Activated T-helper 2 cell treated with anti-CD3 and anti-CD28 coated beads, Interferon-gamma antibody, Interleukin-2, Interleukin-4, amounts not matched to agents 10 μg/mL and 5 μg/mL and 100 μg/mL, durations not matched to agents 14 hours and 24 hours and 36 hours (primary cell): ENCODE data around the gene FAM114A2. TPM values are rescaled to one million over a fixed set of nuclear protein-coding genes. Genes with fewer than 3 reads are reported as not detected.
"Not testable (repeated sequence)": the region's sequence is repeated elsewhere in the genome, so short reads cannot be mapped to it uniquely, and the experiment has no call there.

Experiments used
- DNase-seq: peaks from one replicate; pipeline ENCODE4 v3.0.0; 2021; ENCODE audit warnings: low spot score
- H3K27ac Mint-ChIP-seq: one replicate; pipeline ENCODE4 v1.8.0; 2021; ENCODE audit warnings: mixed read lengths
- H3K27me3 Mint-ChIP-seq: one replicate; pipeline ENCODE4 v1.8.0; 2021; ENCODE audit warnings: low read depth, mixed read lengths
- H3K36me3 Mint-ChIP-seq: one replicate; pipeline ENCODE4 v1.8.0; 2021; ENCODE audit warnings: low read depth, mixed read lengths
- H3K4me1 Mint-ChIP-seq: one replicate; pipeline ENCODE4 v1.8.0; 2021; ENCODE audit warnings: low read depth, mixed read lengths
- H3K4me3 Mint-ChIP-seq: one replicate; pipeline ENCODE4 v1.8.0; 2021; ENCODE audit warnings: low read depth, mild to moderate bottlenecking, moderate library complexity, mixed read lengths
- H3K9me3 Mint-ChIP-seq: one replicate; pipeline ENCODE4 v1.8.0; 2021; ENCODE audit warnings: mixed read lengths
- intact Hi-C: fragments of 100-400 bp; cut with micrococcal nuclease; formaldehyde crosslinking; loops from one replicate; pipeline ENCODE4 v1.15.1; 2023
- total RNA-seq: library from RNA; stranded (reverse); gene quantifications from 2 replicates; pipeline ENCODE4 v1.2.3, GENCODE V29; 2022

Gene FAM114A2
- 23.6 and 31.2 TPM in 2 replicates for total RNA-seq

GRCh38 chr5:154038707-154039457 is at the start of gene FAM114A2, which contains the start of gene MFAP3:
Gene FAM114A2 (minus strand): TSS chr5:154038910. CDS start chr5:154034953, 3,957 bp downstream.
Gene MFAP3 (plus strand): TSS chr5:154038967. CDS start chr5:154049723, 10,756 bp downstream.
- intact Hi-C loops: loop anchor here (1.0 to 10.0 kb wide), 3 partner anchors 34 to 816 kb away; partner anchors contain the start of genes CNOT8, FAXDC2 and SAP30L
- Mint-ChIP-seq H3K4me3 (peak within 1 kb of the TSS; percentile 98), H3K27ac (peak within 1 kb of the TSS; percentile 94), H3K4me1 (peaks cover 37% of the 10 kb centered on the region), H3K27me3 (no peaks in the 10 kb centered on the region), H3K9me3 (no peaks in the 10 kb centered on the region), H3K36me3 (peaks cover 14% of the 10 kb centered on the region)
- peak; percentile 87 for DNase-seq

GRCh38 chr5:154087260-154087659 is 48.5 kb upstream of the FAM114A2 start:
- Mint-ChIP-seq H3K36me3 (no peaks in the 10 kb centered on the region), H3K4me3 (no peak overlapping the region), H3K9me3 (no peaks in the 10 kb centered on the region), H3K4me1 (peaks cover 7% of the 10 kb centered on the region), H3K27me3 (peaks cover 9% of the 10 kb centered on the region), H3K27ac (no peak overlapping the region)
- no peak for DNase-seq
- intact Hi-C loops: no loop called here

DNA sequence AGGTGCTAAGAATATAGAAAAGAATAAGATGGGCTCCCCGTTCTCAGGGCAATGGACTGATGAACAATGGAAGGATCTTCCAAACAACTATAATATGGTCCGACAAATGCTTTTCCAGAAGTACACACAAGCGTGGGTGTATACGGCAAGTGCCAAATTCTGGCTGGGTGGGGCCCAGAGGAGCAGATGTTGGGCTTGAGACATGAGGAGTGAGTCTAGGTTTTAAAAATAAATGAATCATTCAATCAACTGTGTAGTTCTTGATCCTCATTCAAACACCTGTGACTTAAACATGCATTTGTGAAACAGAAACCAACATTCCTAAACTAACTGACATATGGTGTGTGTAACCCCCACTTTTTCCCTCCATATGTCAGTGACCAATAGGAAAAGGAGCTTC is 47.9 kb upstream of the FAM114A2 start:
- no peak overlapping the region for H3K4me3 Mint-ChIP-seq
- no peak for DNase-seq
- H3K9me3 Mint-ChIP-seq: no peaks in the 10 kb centered on the region
- H3K27ac Mint-ChIP-seq: no peak overlapping the region
- peaks cover 6% of the 10 kb centered on the region for H3K27me3 Mint-ChIP-seq
- intact Hi-C loops: no loop called here
- no peaks in the 10 kb centered on the region for H3K36me3 Mint-ChIP-seq
- H3K4me1 Mint-ChIP-seq: peaks cover 7% of the 10 kb centered on the region

- H3K36me3 Mint-ChIP-seq: no peaks in the 10 kb centered on the region
- intact Hi-C loops: no loop called here
- peaks cover 5% of the 10 kb centered on the region for H3K27me3 Mint-ChIP-seq
- no peak overlapping the region for H3K27ac Mint-ChIP-seq
- no peak for DNase-seq
- H3K4me1 Mint-ChIP-seq: peaks cover 7% of the 10 kb centered on the region
- H3K4me3 Mint-ChIP-seq: no peak overlapping the region
- no peaks in the 10 kb centered on the region for H3K9me3 Mint-ChIP-seq
Measured at GRCh38 chr5:154086146-154086545, 47.4 kb upstream of the FAM114A2 start.

- no peaks in the 10 kb centered on the region for H3K27me3 Mint-ChIP-seq
- no peaks in the 10 kb centered on the region for H3K36me3 Mint-ChIP-seq
- no peaks in the 10 kb centered on the region for H3K9me3 Mint-ChIP-seq
- DNase-seq: no peak
- H3K27ac Mint-ChIP-seq: no peak overlapping the region
- H3K4me1 Mint-ChIP-seq: peaks cover 10% of the 10 kb centered on the region
- intact Hi-C loops: no loop called here
- H3K4me3 Mint-ChIP-seq: no peak overlapping the region
Measured at GRCh38 chr5:154084062-154084639, 45.4 kb upstream of the FAM114A2 start.

GRCh38 chr5:154081246-154081645 is 42.5 kb upstream of the FAM114A2 start:
- intact Hi-C loops: no loop called here
- DNase-seq: no peak
- Mint-ChIP-seq H3K27me3 (no peaks in the 10 kb centered on the region), H3K4me1 (peaks cover 23% of the 10 kb centered on the region), H3K4me3 (no peak overlapping the region), H3K36me3 (peaks cover 3% of the 10 kb centered on the region), H3K9me3 (no peaks in the 10 kb centered on the region), H3K27ac (no peak overlapping the region)

- Mint-ChIP-seq H3K9me3 (no peaks in the 10 kb centered on the region), H3K4me3 (no peak overlapping the region), H3K4me1 (peaks cover 38% of the 10 kb centered on the region), H3K27ac (no peak overlapping the region), H3K36me3 (peaks cover 3% of the 10 kb centered on the region), H3K27me3 (no peaks in the 10 kb centered on the region)
- no peak for DNase-seq
- intact Hi-C loops: no loop called here
Measured at GRCh38 chr5:154078272-154078671, 39.6 kb upstream of the FAM114A2 start.

DNA sequence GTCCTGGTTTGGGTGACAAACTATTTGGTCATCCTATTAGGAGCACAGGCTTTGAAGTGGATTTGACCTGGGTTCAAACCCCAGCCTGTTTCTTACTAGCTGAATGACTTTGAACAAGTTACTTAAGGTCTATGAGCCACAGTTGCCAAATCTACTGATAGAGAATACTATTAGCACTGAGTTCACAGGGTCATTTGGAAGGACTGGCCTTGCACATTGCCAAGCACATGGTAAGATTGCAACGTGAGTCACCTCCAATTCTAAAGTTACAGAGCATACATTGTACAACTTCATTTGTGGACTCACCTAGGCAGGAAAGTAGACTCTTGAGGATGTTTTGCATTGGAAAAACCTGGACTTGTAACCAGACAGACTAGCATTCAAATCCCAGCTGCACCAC is 39.0 kb upstream of the FAM114A2 start:
- Mint-ChIP-seq H3K27ac (no peak overlapping the region), H3K4me1 (peaks cover 44% of the 10 kb centered on the region), H3K9me3 (no peaks in the 10 kb centered on the region), H3K27me3 (no peaks in the 10 kb centered on the region), H3K36me3 (peaks cover 3% of the 10 kb centered on the region), H3K4me3 (no peak overlapping the region)
- intact Hi-C loops: no loop called here
- no peak for DNase-seq

- intact Hi-C loops: no loop called here
- Mint-ChIP-seq H3K4me1 (peaks cover 57% of the 10 kb centered on the region), H3K27me3 (no peaks in the 10 kb centered on the region), H3K4me3 (no peak overlapping the region), H3K36me3 (peaks cover 3% of the 10 kb centered on the region), H3K27ac (peak overlapping the region; percentile 74), H3K9me3 (no peaks in the 10 kb centered on the region)
- DNase-seq: no peak
Measured at GRCh38 chr5:154076240-154076922, 37.7 kb upstream of the FAM114A2 start.

- peak; percentile 77 for DNase-seq
- Mint-ChIP-seq H3K36me3 (no peaks in the 10 kb centered on the region), H3K27ac (peak overlapping the region; percentile 54), H3K9me3 (no peaks in the 10 kb centered on the region), H3K4me3 (no peak overlapping the region), H3K4me1 (peaks cover 51% of the 10 kb centered on the region), H3K27me3 (peaks cover 6% of the 10 kb centered on the region)
- intact Hi-C loops: loop anchor here (1.0 to 5.0 kb wide), 7 partner anchors 34 to 540 kb away; partner anchors contain the start of genes FAM114A2, GALNT10, MFAP3 and SAP30L
Measured at GRCh38 chr5:154072414-154073171, 33.9 kb upstream of the FAM114A2 start.

- intact Hi-C loops: loop anchor here (1.0 to 5.0 kb wide), 7 partner anchors 33 to 540 kb away; partner anchors contain the start of genes FAM114A2, GALNT10, MFAP3 and SAP30L
- H3K27me3 Mint-ChIP-seq: peaks cover 6% of the 10 kb centered on the region
- peaks cover 45% of the 10 kb centered on the region for H3K4me1 Mint-ChIP-seq
- H3K36me3 Mint-ChIP-seq: no peaks in the 10 kb centered on the region
- no peaks in the 10 kb centered on the region for H3K9me3 Mint-ChIP-seq
- no peak for DNase-seq
- peak overlapping the region; percentile 54 for H3K27ac Mint-ChIP-seq
- H3K4me3 Mint-ChIP-seq: no peak overlapping the region
Measured at GRCh38 chr5:154071799-154072413, 33.2 kb upstream of the FAM114A2 start.

GRCh38 chr5:154069854-154070253 is 31.1 kb upstream of the FAM114A2 start:
- not testable (repeated sequence) for H3K9me3 Mint-ChIP-seq, H3K4me3 Mint-ChIP-seq, DNase-seq, H3K27me3 Mint-ChIP-seq, H3K36me3 Mint-ChIP-seq, H3K27ac Mint-ChIP-seq
- intact Hi-C loops: loop anchor here (5.0 kb wide), 1 partner anchor 542 kb away; no protein-coding TSS in a partner anchor
- H3K4me1 Mint-ChIP-seq: peaks cover 32% of the 10 kb centered on the region
